Suppressor macrophage treated with lipopolysaccharide for 4 hours (primary cell): ENCODE results near the gene OR9I1.

Experiments
- DNase-seq: peaks from one replicate; pipeline ENCODE4 v3.0.0-alpha.2; 2020

OR9I1 gene

GRCh38 chr11:58125469-58125868, at the start of gene OR9I1:
OR9I1 (minus strand) TSS chr11:58125530; CDS start chr11:58119444, 6,086 bp downstream.
- no peak for DNase-seq

GRCh38 chr11:58165504-58166106, 40.3 kb upstream of the OR9I1 start:
- no peak for DNase-seq

- no peak for DNase-seq
Measured at GRCh38 chr11:58164990-58165389, 39.7 kb upstream of the OR9I1 start.

- DNase-seq, result no peak
Measured at GRCh38 chr11:58164389-58164788, 39.1 kb upstream of the OR9I1 start.

- no peak for DNase-seq
Measured at GRCh38 chr11:58152781-58153180, 27.5 kb upstream of the OR9I1 start.

- no peak for DNase-seq
Measured at GRCh38 chr11:58142761-58143160, 17.4 kb upstream of the OR9I1 start.

GRCh38 chr11:58135171-58135570, 9.8 kb upstream of the OR9I1 start:
- no peak for DNase-seq

- no peak for DNase-seq
Measured at GRCh38 chr11:58134151-58134550, 8.8 kb upstream of the OR9I1 start.

GRCh38 chr11:58133309-58134076, 8.2 kb upstream of the OR9I1 start:
- no peak for DNase-seq

GRCh38 chr11:58127350-58127749, 2.0 kb upstream of the OR9I1 start:
- DNase-seq, result no peak

GRCh38 chr11:58121096-58121495, 4.2 kb downstream of the OR9I1 start:
- DNase-seq, result no peak

GRCh38 chr11:58097437-58097836, 27.9 kb downstream of the OR9I1 start:
- no peak for DNase-seq

- no peak for DNase-seq
Measured at GRCh38 chr11:58086528-58086927, 38.8 kb downstream of the OR9I1 start.

GRCh38 chr11:58075781-58076180, 49.5 kb downstream of the OR9I1 start:
- no peak for DNase-seq

GRCh38 chr11:58070585-58070984, 54.7 kb downstream of the OR9I1 start:
- no peak for DNase-seq

- no peak for DNase-seq
Measured at GRCh38 chr11:58068655-58069054, 56.7 kb downstream of the OR9I1 start.

- DNase-seq, result no peak
Measured at GRCh38 chr11:58067685-58068084, 57.6 kb downstream of the OR9I1 start.
